ENCODE measurements around the gene NALCN. TPM values are rescaled to one million over a fixed set of nuclear protein-coding genes. Genes with fewer than 3 reads are reported as not detected.

NALCN gene
- total and polyA plus RNA-seq, 4 donors = 0.09 to 0.92 (median 0.18) TPM

- Histone ChIP-seq H3K4me1 (ENCODE audit: control insufficient read depth in 4 of 4, insufficient read depth in 4 of 4, low read length in 3 of 4) (peaks cover 4 to 12% (median 5%) of the 10 kb centered on the region in 4 donors), H3K9ac (ENCODE audit: low read depth in 1 of 2, low read length in 2 of 2) (no peak overlapping the region), H3K4me3 (ENCODE audit: low read depth in 1 of 3, low read length in 3 of 3) (no peak overlapping the region), H3K36me3 (ENCODE audit: control insufficient read depth in 4 of 4, insufficient read depth in 3 of 4, low read depth in 1 of 4, low read length in 3 of 4) (no peaks in the 10 kb centered on the region), H3K27ac (ENCODE audit: low read depth in 1 of 2, low read length in 2 of 2) (no peak overlapping the region), H3K27me3 (ENCODE audit: control insufficient read depth in 4 of 4, insufficient read depth in 4 of 4, low read length in 3 of 4) (peaks cover 0 to 8% (median 2%) of the 10 kb centered on the region in 4 donors), H3K9me3 (ENCODE audit: control insufficient read depth in 4 of 4, low read length in 3 of 4) (no peaks in the 10 kb centered on the region)
- no peak for TF ChIP-seq REST (IDR thresholded peaks at IDR 0.05)
- no peak for TF ChIP-seq GABPA (IDR thresholded peaks at IDR 0.05 in 1 of 2, conservative IDR thresholded peaks at IDR 0.05 in 1 of 2)
- no peak for TF ChIP-seq MAX (IDR thresholded peaks at IDR 0.05)
- no peak for TF ChIP-seq JUND (IDR thresholded peaks at IDR 0.05)
- DNase-seq (ENCODE audit: low spot score) = no peak
- 76% methylated on average over 1 of the region's 1 CpG for WGBS
Observed at GRCh38 chr13:101412076-101412475, 4.2 kb downstream of the NALCN start.

- DNase-seq (ENCODE audit: low spot score) = no peak
- Histone ChIP-seq H3K36me3 (ENCODE audit: control insufficient read depth in 4 of 4, insufficient read depth in 3 of 4, low read depth in 1 of 4, low read length in 3 of 4) (no peaks in the 10 kb centered on the region), H3K27ac (ENCODE audit: low read depth in 1 of 2, low read length in 2 of 2) (no peak overlapping the region), H3K27me3 (ENCODE audit: control insufficient read depth in 4 of 4, insufficient read depth in 4 of 4, low read length in 3 of 4) (peaks cover 0 to 4% (median 2%) of the 10 kb centered on the region in 4 donors), H3K4me3 (ENCODE audit: low read depth in 1 of 3, low read length in 3 of 3) (no peak overlapping the region), H3K4me1 (ENCODE audit: control insufficient read depth in 4 of 4, insufficient read depth in 4 of 4, low read length in 3 of 4) (no peaks in the 10 kb centered on the region), H3K9me3 (ENCODE audit: control insufficient read depth in 4 of 4, low read length in 3 of 4) (no peaks in the 10 kb centered on the region), H3K9ac (ENCODE audit: low read depth in 1 of 2, low read length in 2 of 2) (no peak overlapping the region)
- 62% methylated on average over 6 of the region's 6 CpGs for WGBS
- TF ChIP-seq HNF4G (IDR thresholded peaks at IDR 0.05) (no peak), FOXA1 (IDR thresholded peaks at IDR 0.05) (no peak), FOXA2 (IDR thresholded peaks at IDR 0.05) (no peak), YY1 (IDR thresholded peaks at IDR 0.05) (no peak), TAF1 (conservative IDR thresholded peaks at IDR 0.05) (no peak), ATF3 (IDR thresholded peaks at IDR 0.05) (no peak), EGR1 (IDR thresholded peaks at IDR 0.05; ENCODE audit: low read depth in 2 of 2) (no peak), HNF4A (conservative IDR thresholded peaks at IDR 0.05) (no peak), RAD21 (IDR thresholded peaks at IDR 0.05) (no peak), MAX (IDR thresholded peaks at IDR 0.05) (no peak), JUND (IDR thresholded peaks at IDR 0.05) (no peak), GABPA (IDR thresholded peaks at IDR 0.05 in 1 of 2, conservative IDR thresholded peaks at IDR 0.05 in 1 of 2) (no peak), RXRA (IDR thresholded peaks at IDR 0.05) (no peak), NR2F2 (IDR thresholded peaks at IDR 0.05) (no peak)
Observed at GRCh38 chr13:101408992-101409656, 7.2 kb downstream of the NALCN start.

Measured in liver (tissue), 9 donors.